ENCODE measurements around the gene ELAVL1. TPM values are rescaled to one million over a fixed set of nuclear protein-coding genes. Genes with fewer than 3 reads are reported as not detected.

The ELAVL1 gene
- total and polyA plus RNA-seq, 2 of the 13 experiments (the other 11 are each of a cell fraction or from before 2014, with no cell fraction given) = 27.9 to 38.4 TPM

- no peak for TF ChIP-seq AHDC1 (CRISPR knock-in tag; IDR thresholded peaks at IDR 0.05; ENCODE audit: borderline replicate concordance)
- no peak for TF ChIP-seq MNT (IDR thresholded peaks at IDR 0.05)
Measured at GRCh38 chr19:7931221-7932061, 74.0 kb downstream of the ELAVL1 start (continued).

- FAIRE-seq = no peak
- no peak overlapping the region for H3K9ac ChIP-seq (ENCODE audit: insufficient read depth, low read depth, low read length)
- no peaks in the 10 kb centered on the region for H3K79me2 ChIP-seq (ENCODE audit: insufficient read depth, low read length)
- peaks cover 34 to 52% of the 10 kb centered on the region in 2 experiments; a peak in 4 of 5 replicates for H3K36me3 ChIP-seq (replicated peaks in 1 of 2; ENCODE audit: control insufficient read depth in 1 of 2, insufficient read depth in 2 of 2, low read length in 2 of 2)
- DNase-seq (ENCODE audit: low spot score) = no peak
- in situ Hi-C loops (cut with HindIII; ENCODE audit: extremely low pct_ligation_motif_present, low pct_unique_long_range_greater_than_20kb) = no loop called here
- H3K4me3 ChIP-seq (replicated peaks in 1 of 3; ENCODE audit: insufficient read depth in 1 of 3, low read depth in 2 of 3, low read length in 3 of 3) = no peak overlapping the region
- ChIA-PET CTCF (ENCODE audit: low intra/inter-chr PET ratio, low total read pairs) (no interaction called here), POLR2A (interaction anchor here (2.0 to 5.2 kb wide), 3 partner anchors 11 to 27 kb away, joined by 5 to 57 read pairs (median 34); partner anchors contain the start of genes MAP2K7, SNAPC2 and TIMM44)
- no peaks in the 10 kb centered on the region for H3K4me1 ChIP-seq (ENCODE audit: insufficient read depth, low read length)
- H4K20me1 ChIP-seq (ENCODE audit: insufficient read depth, low read length) = no peaks in the 10 kb centered on the region
- ATAC-seq = no peak
- no peaks in the 10 kb centered on the region for H3K27me3 ChIP-seq (ENCODE audit: control insufficient read depth in 1 of 2, insufficient read depth in 2 of 2, low read length in 2 of 2)
- no peak overlapping the region for H2AFZ ChIP-seq (ENCODE audit: low read length)
- intact Hi-C loops (cut with micrococcal nuclease; ENCODE audit: unreplicated experiment) = no loop called here
- no peak overlapping the region for H3K4me2 ChIP-seq (ENCODE audit: low read depth, low read length)
- WGBS (ENCODE audit: low lambda C conversion rate) = 87% methylated on average over 7 of the region's 7 CpGs
- H3K27ac ChIP-seq (ENCODE audit: extremely low read length, insufficient read depth, low read length) = no peak overlapping the region
- H3K9me3 ChIP-seq (ENCODE audit: low read length) = no peaks in the 10 kb centered on the region
- no TSS peak for BruUV-seq (replicated peaks)
- TF ChIP-seq ZNF20 (CRISPR knock-in tag; IDR thresholded peaks at IDR 0.05) (no peak), FOXJ3 (CRISPR knock-in tag; IDR thresholded peaks at IDR 0.05; ENCODE audit: borderline replicate concordance) (no peak), TRIM24 (CRISPR knock-in tag; IDR thresholded peaks at IDR 0.05) (no peak), ZNF616 (CRISPR knock-in tag; IDR thresholded peaks at IDR 0.05; ENCODE audit: low read depth) (no peak), NR0B2 (CRISPR knock-in tag; IDR thresholded peaks at IDR 0.05) (no peak), GRHL1 (CRISPR knock-in tag; conservative IDR thresholded peaks at IDR 0.05) (no peak), SAFB2 (CRISPR knock-in tag; IDR thresholded peaks at IDR 0.05; ENCODE audit: borderline replicate concordance, low read depth) (no peak), ZNF773 (CRISPR knock-in tag; IDR thresholded peaks at IDR 0.05; ENCODE audit: borderline replicate concordance) (no peak)
Measured at GRCh38 chr19:7930765-7931164, 74.7 kb downstream of the ELAVL1 start.
